Esophagus muscularis mucosa (tissue), 4 donors: Measurements from ENCODE around the gene JMJD4. TPM values are rescaled to one million over a fixed set of nuclear protein-coding genes. Genes with fewer than 3 reads are reported as not detected.
A peak's percentile ranks its signal among the peaks of the same experiment; 100 is the strongest.

Experiments
- DNase-seq: peaks from one replicate; pipeline ENCODE4 v3.0.0-alpha.2; 2017; ENCODE audit errors: extremely low spot score
- H3K27ac ChIP-seq, 4 donors: fragments of 200-600 bp; sonication (generic); replicated peaks in 1 of 4; 1 replicate in 3 of 4; 2 replicates in 1 of 4; pipeline ENCODE4 v1.5.1; 2016 to 2019; ENCODE audit warnings: mild to moderate bottlenecking in 1 of 4
- H3K27me3 ChIP-seq, 4 donors: fragments of 200-600 bp; sonication (generic); one replicate each; pipeline versions ENCODE4 v1.5.1 to v1.6.0; 2016 to 2019
- H3K36me3 ChIP-seq, 4 donors: fragments of 200-600 bp; sonication (generic); one replicate each; pipeline ENCODE4 v1.5.1; 2016 to 2019
- H3K4me1 ChIP-seq, 4 donors: fragments of 200-600 bp; sonication (generic); one replicate each; pipeline ENCODE4 v1.5.1; 2016 to 2019
- H3K4me3 ChIP-seq, 4 donors: fragments of 200-600 bp; sonication (generic); 1 replicate in 2 of 4; 2 replicates in 2 of 4; pipeline ENCODE4 v1.5.1; 2016 to 2019; ENCODE audit warnings: mild to moderate bottlenecking in 4 of 4, moderate library complexity in 1 of 4
- H3K9me3 ChIP-seq, 4 donors: fragments of 200-600 bp; sonication (generic); 1 replicate in 3 of 4; 2 replicates in 1 of 4; pipeline ENCODE4 v1.5.1; 2016 to 2019
- CTCF ChIP-seq, 3 experiments: fragments of 200-600 bp in 2 of 3; fragments of 450-650 bp in 1 of 3; sonication (generic) in 2 of 3; IDR thresholded peaks; one replicate each; pipeline ENCODE4 v1.5.1; 2017 to 2019; ENCODE audit warnings: antibody characterized with exemption in 3 of 3, mild to moderate bottlenecking in 2 of 3, moderate library complexity in 1 of 3
- EP300 ChIP-seq: sonication (generic); formaldehyde crosslinking; IDR thresholded peaks from one replicate; pipeline ENCODE4 v1.6.1; 2017; ENCODE audit warnings: antibody characterized with exemption
- POLR2A ChIP-seq: fragments of 450-650 bp; IDR thresholded peaks from one replicate; pipeline ENCODE4 v1.6.1; 2017; ENCODE audit warnings: antibody characterized with exemption, moderate library complexity, mild to moderate bottlenecking, low read depth
- POLR2AphosphoS5 ChIP-seq, 2 donors: sonication (generic); formaldehyde crosslinking; IDR thresholded peaks; one replicate each; pipeline ENCODE4 v1.6.1; 2017; ENCODE audit warnings: antibody characterized with exemption in 2 of 2
- WGBS: methylation state at CpG from one replicate; pipeline ENCODE4 v1.1.5; 2018; 5-methylcytosine and 5-hydroxymethylcytosine counted together
- intact Hi-C: fragments of 100-400 bp; cut with DNase I; formaldehyde crosslinking; loops from one replicate; pipeline ENCODE4 v1.15.1; 2023
- total RNA-seq, 4 donors: library from RNA; depleted of rRNA; stranded (reverse); fragments of >200 nt; gene quantifications; one replicate each; pipeline versions ENCODE4 v1.1.0 to v1.2.1, GENCODE V29; 2016

Gene JMJD4
- total RNA-seq, 4 donors from 2014 or later: 10.8 to 18.4 (median 14.2) TPM

- Histone ChIP-seq H3K9me3 (no peaks in the 10 kb centered on the region), H3K36me3 (peaks cover 0 to 33% (median 29%) of the 10 kb centered on the region in 4 donors), H3K27ac (peak overlapping the region; percentile 85 to 94 (median 88)), H3K27me3 (no peaks in the 10 kb centered on the region), H3K4me1 (peaks cover 33 to 73% (median 57%) of the 10 kb centered on the region in 4 donors), H3K4me3 (peak overlapping the region; percentile 80 to 100 (median 84))
- 6% methylated on average over 10 of the region's 10 CpGs for whole genome bisulfite sequencing
- no peak for DNase-seq
- TF ChIP-seq POLR2A (no peak), EP300 (no peak), POLR2AphosphoS5 (IDR thresholded peaks at IDR 0.05) (no peak), CTCF (IDR thresholded peaks at IDR 0.05) (no peak)
- intact Hi-C loops: no loop called here
Observed at GRCh38 chr1:227734546-227734855, 601 bp downstream of the JMJD4 start.

- TF ChIP-seq EP300: no peak
- TF ChIP-seq CTCF (IDR thresholded peaks at IDR 0.05): no peak
- no peak for TF ChIP-seq POLR2A
- TF ChIP-seq POLR2AphosphoS5 (IDR thresholded peaks at IDR 0.05): no peak
- H3K4me1 ChIP-seq: peaks cover 39 to 76% (median 62%) of the 10 kb centered on the region in 4 donors
- H3K36me3 ChIP-seq: peaks cover 0 to 33% (median 28%) of the 10 kb centered on the region in 4 donors
- no peak for DNase-seq
- no peaks in the 10 kb centered on the region for H3K9me3 ChIP-seq
- H3K27ac ChIP-seq: peak overlapping the region; percentile 85 to 94 (median 88)
- no peaks in the 10 kb centered on the region for H3K27me3 ChIP-seq
- WGBS: 64% methylated on average over 14 of the region's 24 CpGs
- intact Hi-C loops: no loop called here
- peak overlapping the region; percentile 80 to 100 (median 84) for H3K4me3 ChIP-seq
Observed at GRCh38 chr1:227733751-227734545, 1.2 kb downstream of the JMJD4 start.

- no peak for DNase-seq
- intact Hi-C loops: no loop called here
- Histone ChIP-seq H3K4me3 (no peak overlapping the region), H3K36me3 (peaks cover 0 to 30% (median 27%) of the 10 kb centered on the region in 4 donors), H3K27me3 (no peaks in the 10 kb centered on the region), H3K4me1 (peaks cover 42 to 76% (median 68%) of the 10 kb centered on the region in 4 donors), H3K27ac (no peak overlapping the region), H3K9me3 (no peaks in the 10 kb centered on the region)
- 92% methylated on average over 11 of the region's 15 CpGs for WGBS
- no peak for TF ChIP-seq POLR2A
- TF ChIP-seq EP300: no peak
- TF ChIP-seq CTCF (IDR thresholded peaks at IDR 0.05): no peak
- no peak for TF ChIP-seq POLR2AphosphoS5 (IDR thresholded peaks at IDR 0.05)
Observed at GRCh38 chr1:227733309-227733705, 1.8 kb downstream of the JMJD4 start.

GRCh38 chr1:227732586-227733308 is 2.4 kb downstream of the JMJD4 start:
- H3K9me3 ChIP-seq: no peaks in the 10 kb centered on the region
- TF ChIP-seq POLR2A (no peak), POLR2AphosphoS5 (IDR thresholded peaks at IDR 0.05) (no peak), EP300 (no peak), CTCF (IDR thresholded peaks at IDR 0.05) (no peak)
- H3K36me3 ChIP-seq: peaks cover 0 to 30% (median 27%) of the 10 kb centered on the region in 4 donors
- intact Hi-C loops: no loop called here
- no peaks in the 10 kb centered on the region for H3K27me3 ChIP-seq
- 90% methylated on average over 12 of the region's 18 CpGs for WGBS
- H3K4me3 ChIP-seq: no peak overlapping the region
- H3K27ac ChIP-seq: no peak overlapping the region
- DNase-seq: no peak
- H3K4me1 ChIP-seq: peaks cover 46 to 79% (median 73%) of the 10 kb centered on the region in 4 donors
